8988T (cell line): Measurements from ENCODE around the gene SHROOM3.

ENCODE experiments used
- DNase-seq: peaks from one replicate; pipeline ENCODE4 v3.0.0; 2011

Gene SHROOM3

GRCh38 chr4:76758290-76758882 lies 323.4 kb downstream of the SHROOM3 start:
- DNase-seq: no peak

- DNase-seq: no peak
Observed at GRCh38 chr4:76758996-76759395, 324.0 kb downstream of the SHROOM3 start.

GRCh38 chr4:76760193-76760592 lies 325.2 kb downstream of the SHROOM3 start:
- no peak for DNase-seq

- no peak for DNase-seq
Observed at GRCh38 chr4:76762137-76763130, 327.4 kb downstream of the SHROOM3 start.

- no peak for DNase-seq
Observed at GRCh38 chr4:76764251-76764650, 329.2 kb downstream of the SHROOM3 start.

GRCh38 chr4:76765473-76766183 lies 330.6 kb downstream of the SHROOM3 start:
- no peak for DNase-seq

- no peak for DNase-seq
Observed at GRCh38 chr4:76767983-76768382, 333.0 kb downstream of the SHROOM3 start.

- DNase-seq: no peak
Observed at GRCh38 chr4:76772498-76773106, 337.6 kb downstream of the SHROOM3 start.

- no peak for DNase-seq
Observed at GRCh38 chr4:76773766-76774165, 338.7 kb downstream of the SHROOM3 start.

GRCh38 chr4:76779740-76780459 lies 344.9 kb downstream of the SHROOM3 start:
- no peak for DNase-seq

- no peak for DNase-seq
Observed at GRCh38 chr4:76780781-76781697, 346.0 kb downstream of the SHROOM3 start.

- DNase-seq: no peak
Observed at GRCh38 chr4:76781698-76782595, 346.9 kb downstream of the SHROOM3 start.

- DNase-seq: no peak
Observed at GRCh38 chr4:76782837-76783236, 347.8 kb downstream of the SHROOM3 start.

GRCh38 chr4:76783836-76784235 lies 348.8 kb downstream of the SHROOM3 start:
- DNase-seq: no peak

- DNase-seq: no peak
Observed at GRCh38 chr4:76784237-76784636, 349.2 kb downstream of the SHROOM3 start.

- DNase-seq: no peak
Observed at GRCh38 chr4:76787898-76788297, 352.9 kb downstream of the SHROOM3 start.

- DNase-seq: no peak
Observed at GRCh38 chr4:76790377-76790776, 355.3 kb downstream of the SHROOM3 start.

GRCh38 chr4:76791479-76791878 lies 356.4 kb downstream of the SHROOM3 start:
- DNase-seq: no peak

GRCh38 chr4:76792418-76792817 lies 357.4 kb downstream of the SHROOM3 start:
- DNase-seq: no peak

- no peak for DNase-seq
Observed at GRCh38 chr4:76795243-76795642, 360.2 kb downstream of the SHROOM3 start.
